KMS-11 (cell line): ENCODE data around the gene SPNS2.

Experiments
- H2AFZ ChIP-seq: fragments of 200-600 bp; sonication (generic); 2 replicates; pipeline ENCODE4 v1.6.1; 2016; ENCODE audit warnings: antibody characterized with exemption, mixed run types, low read depth
- H3K27ac ChIP-seq: fragments of 200-600 bp; sonication (generic); 2 replicates; pipeline ENCODE4 v1.6.1; 2016; ENCODE audit warnings: mild to moderate bottlenecking, mixed run types
- H3K27me3 ChIP-seq: fragments of 200-600 bp; sonication (generic); 2 replicates; pipeline ENCODE4 v1.6.1; 2017; ENCODE audit warnings: mild to moderate bottlenecking, low read depth, mixed run types, moderate library complexity; ENCODE audit not compliant: insufficient read depth
- H3K36me3 ChIP-seq: fragments of 200-600 bp; sonication (generic); 2 replicates; pipeline ENCODE4 v1.6.1; 2017; ENCODE audit warnings: mild to moderate bottlenecking, mixed run types; ENCODE audit not compliant: insufficient read depth
- H3K4me1 ChIP-seq: fragments of 200-600 bp; sonication (generic); 2 replicates; pipeline ENCODE4 v1.6.1; 2016; ENCODE audit warnings: mild to moderate bottlenecking, low read depth, mixed run types; ENCODE audit not compliant: poor library complexity, severe bottlenecking
- H3K4me2 ChIP-seq: fragments of 200-600 bp; sonication (generic); 2 replicates; pipeline ENCODE4 v1.7.0; 2016; ENCODE audit warnings: mild to moderate bottlenecking, mixed run types
- H3K4me3 ChIP-seq: fragments of 200-600 bp; sonication (generic); IDR thresholded peaks from 2 replicates; pipeline ENCODE4 v1.6.1; 2017; ENCODE audit warnings: low read depth, low read length, mixed read lengths; ENCODE audit not compliant: insufficient read depth
- H3K79me2 ChIP-seq: fragments of 200-600 bp; sonication (generic); 2 replicates; pipeline ENCODE4 v1.6.1; 2016; ENCODE audit warnings: low read depth, mixed run types; ENCODE audit not compliant: insufficient read depth
- H3K9ac ChIP-seq: fragments of 200-600 bp; sonication (generic); 2 replicates; pipeline ENCODE4 v1.6.1; 2016; ENCODE audit warnings: mild to moderate bottlenecking, mixed run types
- H4K20me1 ChIP-seq: fragments of 200-600 bp; sonication (generic); 2 replicates; pipeline ENCODE4 v1.6.1; 2016; ENCODE audit warnings: mild to moderate bottlenecking, mixed run types; ENCODE audit not compliant: insufficient read depth
- TF ChIP-seq, protein P1 (sequence below): fragments of 200-600 bp; sonication (generic); conservative IDR thresholded peaks from 2 replicates; pipeline ENCODE4 v1.6.1; 2017; ENCODE audit warnings: low read depth, mild to moderate bottlenecking, antibody characterized with exemption, low read length, moderate library complexity, mixed read lengths

SPNS2 gene

DNA sequence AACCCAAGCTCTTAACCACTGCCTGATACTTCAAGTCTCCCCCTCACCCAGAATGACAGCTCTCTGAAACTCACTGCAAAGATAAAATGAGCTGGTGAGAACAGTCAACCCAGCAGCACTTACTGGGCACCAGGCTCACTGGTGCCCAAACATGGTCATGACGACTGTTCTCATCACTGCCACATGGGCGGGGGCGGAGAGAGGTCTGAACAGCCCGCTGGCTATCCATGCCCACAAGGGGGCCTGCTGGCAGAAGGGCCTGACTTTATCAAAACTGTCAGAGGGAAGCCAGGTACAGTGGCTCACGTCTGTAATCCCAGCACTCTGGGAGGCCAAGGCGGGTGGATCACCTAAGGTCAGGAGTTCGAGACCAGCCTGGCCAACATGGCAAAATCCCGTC is 52.5 kb downstream of the SPNS2 start:
- Histone ChIP-seq H2AFZ (no peak overlapping the region), H3K4me1 (peaks cover 4% of the 10 kb centered on the region), H3K27ac (no peak overlapping the region), H3K4me2 (no peak overlapping the region), H3K27me3 (no peaks in the 10 kb centered on the region), H4K20me1 (no peaks in the 10 kb centered on the region), H3K36me3 (no peaks in the 10 kb centered on the region), H3K4me3 (no peak overlapping the region), H3K79me2 (peaks cover 26% of the 10 kb centered on the region), H3K9ac (no peak overlapping the region)
- TF ChIP-seq, protein P1, sequence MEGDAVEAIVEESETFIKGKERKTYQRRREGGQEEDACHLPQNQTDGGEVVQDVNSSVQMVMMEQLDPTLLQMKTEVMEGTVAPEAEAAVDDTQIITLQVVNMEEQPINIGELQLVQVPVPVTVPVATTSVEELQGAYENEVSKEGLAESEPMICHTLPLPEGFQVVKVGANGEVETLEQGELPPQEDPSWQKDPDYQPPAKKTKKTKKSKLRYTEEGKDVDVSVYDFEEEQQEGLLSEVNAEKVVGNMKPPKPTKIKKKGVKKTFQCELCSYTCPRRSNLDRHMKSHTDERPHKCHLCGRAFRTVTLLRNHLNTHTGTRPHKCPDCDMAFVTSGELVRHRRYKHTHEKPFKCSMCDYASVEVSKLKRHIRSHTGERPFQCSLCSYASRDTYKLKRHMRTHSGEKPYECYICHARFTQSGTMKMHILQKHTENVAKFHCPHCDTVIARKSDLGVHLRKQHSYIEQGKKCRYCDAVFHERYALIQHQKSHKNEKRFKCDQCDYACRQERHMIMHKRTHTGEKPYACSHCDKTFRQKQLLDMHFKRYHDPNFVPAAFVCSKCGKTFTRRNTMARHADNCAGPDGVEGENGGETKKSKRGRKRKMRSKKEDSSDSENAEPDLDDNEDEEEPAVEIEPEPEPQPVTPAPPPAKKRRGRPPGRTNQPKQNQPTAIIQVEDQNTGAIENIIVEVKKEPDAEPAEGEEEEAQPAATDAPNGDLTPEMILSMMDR = no peak

DNA sequence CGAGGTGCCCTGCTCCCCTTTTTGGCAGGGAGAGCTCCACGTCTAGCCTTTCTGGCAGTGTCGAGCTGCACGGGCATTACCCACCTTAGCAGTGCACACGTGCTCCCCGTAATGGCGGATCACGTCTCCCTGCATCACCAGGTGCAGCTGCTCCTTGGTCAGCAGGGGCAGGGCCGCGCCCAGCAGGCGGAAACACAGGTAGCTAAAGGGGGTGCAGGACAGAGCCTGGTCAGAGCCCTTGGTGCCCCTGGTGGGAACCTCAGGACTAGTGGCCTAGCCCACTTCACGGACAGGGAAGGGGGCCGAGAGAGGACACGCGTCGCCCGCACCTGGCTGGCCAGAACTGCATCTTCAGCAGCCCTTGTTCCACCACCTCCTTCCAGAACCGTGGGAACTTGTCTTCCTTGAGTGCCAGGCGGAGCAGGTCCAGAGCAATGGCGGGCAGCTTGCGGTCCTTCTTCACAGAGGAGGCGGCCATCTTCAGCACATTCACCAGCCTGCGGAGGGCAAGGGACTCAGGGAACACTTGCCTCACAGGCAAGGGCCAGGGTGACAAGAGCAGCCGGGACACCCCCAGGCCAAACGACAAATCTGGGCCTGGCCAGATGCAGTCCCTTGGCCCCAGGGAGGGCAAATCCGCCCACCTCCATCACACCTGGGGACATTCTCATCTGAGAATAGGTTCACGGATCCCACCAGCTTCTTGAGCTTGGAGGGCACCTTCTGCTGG is 53.3 kb downstream of the SPNS2 start:
- no peak overlapping the region for H3K9ac ChIP-seq
- H3K27ac ChIP-seq = no peak overlapping the region
- no peak overlapping the region for H3K4me2 ChIP-seq
- H3K27me3 ChIP-seq = no peaks in the 10 kb centered on the region
- H3K79me2 ChIP-seq = peaks cover 26% of the 10 kb centered on the region
- peaks cover 4% of the 10 kb centered on the region for H3K4me1 ChIP-seq
- no peaks in the 10 kb centered on the region for H4K20me1 ChIP-seq
- no peaks in the 10 kb centered on the region for H3K36me3 ChIP-seq
- TF ChIP-seq, protein P1 = no peak
- no peak overlapping the region for H2AFZ ChIP-seq
- H3K4me3 ChIP-seq = no peak overlapping the region

DNA sequence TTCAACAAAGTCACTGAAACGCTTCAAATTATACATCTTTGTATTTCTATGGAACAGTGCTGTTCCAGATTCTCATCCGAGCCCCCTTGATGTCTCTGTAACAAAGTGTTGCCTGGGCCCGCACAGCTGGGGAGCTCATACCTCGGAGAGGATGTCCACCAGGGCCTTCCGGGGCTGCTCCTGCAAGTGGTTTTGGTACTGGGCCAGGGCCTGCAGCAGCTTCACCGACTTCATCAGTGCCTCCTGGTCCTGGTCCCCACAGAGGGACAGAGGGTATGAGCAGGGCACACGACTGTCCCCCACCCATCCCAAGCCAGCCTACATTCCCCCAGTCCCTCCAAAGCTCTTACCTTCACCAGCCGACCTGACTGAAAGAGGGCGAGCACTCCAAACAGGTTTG is 55.0 kb downstream of the SPNS2 start:
- peak overlapping the region; percentile 73; the same call in 1 of the 2 replicates for H3K9ac ChIP-seq
- no peak overlapping the region for H2AFZ ChIP-seq
- TF ChIP-seq, protein P1 = no peak
- H3K4me1 ChIP-seq = peaks cover 4% of the 10 kb centered on the region
- H3K4me3 ChIP-seq = no peak overlapping the region
- H3K4me2 ChIP-seq = peak overlapping the region; percentile 94
- H3K27ac ChIP-seq = no peak overlapping the region
- H3K79me2 ChIP-seq = peaks cover 26% of the 10 kb centered on the region
- no peaks in the 10 kb centered on the region for H3K36me3 ChIP-seq
- no peaks in the 10 kb centered on the region for H4K20me1 ChIP-seq
- H3K27me3 ChIP-seq = no peaks in the 10 kb centered on the region

DNA sequence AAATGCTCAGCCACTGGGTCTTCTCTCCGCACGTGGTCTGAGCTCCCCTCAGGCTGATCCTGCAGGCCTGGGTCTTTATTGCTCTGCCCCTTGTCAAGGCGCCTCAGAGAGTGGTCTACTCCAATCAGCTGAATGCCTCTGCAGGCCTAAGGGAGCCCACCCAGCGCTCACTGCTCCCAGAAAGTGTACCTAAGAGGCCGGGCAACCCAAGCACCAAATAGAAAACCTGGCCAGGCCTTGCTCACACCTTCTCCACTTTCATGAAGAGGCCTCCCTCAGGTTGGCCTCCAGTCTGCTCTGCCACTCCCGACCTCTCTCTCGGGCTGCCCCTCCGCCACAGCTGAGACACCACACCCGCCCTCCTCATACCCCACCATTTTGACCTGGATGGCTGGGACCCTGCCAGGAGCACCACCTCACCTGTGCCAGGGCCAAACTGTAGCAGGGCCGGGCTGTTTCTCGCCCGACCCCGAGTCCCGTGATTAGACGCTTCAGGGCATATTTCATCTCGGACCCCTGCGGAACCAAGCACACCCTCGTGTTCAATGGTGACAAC is 55.8 kb downstream of the SPNS2 start:
- Histone ChIP-seq H3K36me3 (no peaks in the 10 kb centered on the region), H2AFZ (peak overlapping the region; percentile 85; the same call in 1 of the 2 replicates), H3K79me2 (peaks cover 26% of the 10 kb centered on the region), H3K27ac (no peak overlapping the region; the same call in 1 of the 2 replicates), H3K9ac (peak overlapping the region; percentile 73), H3K27me3 (no peaks in the 10 kb centered on the region), H3K4me2 (peak overlapping the region; percentile 94), H4K20me1 (no peaks in the 10 kb centered on the region), H3K4me1 (peaks cover 4% of the 10 kb centered on the region), H3K4me3 (no peak overlapping the region)
- TF ChIP-seq, protein P1 = no peak
